Ramos (cell line): ENCODE measurements around the gene PRRT2.

Experiments
- in situ Hi-C: fragments of 300-500 bp; cut with MboI; formaldehyde crosslinking; loops from one replicate; pipeline ENCODE4 v1.14.3; 2022; ENCODE audit warnings: low sequenced_read_pairs; ENCODE audit not compliant: unreplicated experiment

Gene PRRT2

DNA sequence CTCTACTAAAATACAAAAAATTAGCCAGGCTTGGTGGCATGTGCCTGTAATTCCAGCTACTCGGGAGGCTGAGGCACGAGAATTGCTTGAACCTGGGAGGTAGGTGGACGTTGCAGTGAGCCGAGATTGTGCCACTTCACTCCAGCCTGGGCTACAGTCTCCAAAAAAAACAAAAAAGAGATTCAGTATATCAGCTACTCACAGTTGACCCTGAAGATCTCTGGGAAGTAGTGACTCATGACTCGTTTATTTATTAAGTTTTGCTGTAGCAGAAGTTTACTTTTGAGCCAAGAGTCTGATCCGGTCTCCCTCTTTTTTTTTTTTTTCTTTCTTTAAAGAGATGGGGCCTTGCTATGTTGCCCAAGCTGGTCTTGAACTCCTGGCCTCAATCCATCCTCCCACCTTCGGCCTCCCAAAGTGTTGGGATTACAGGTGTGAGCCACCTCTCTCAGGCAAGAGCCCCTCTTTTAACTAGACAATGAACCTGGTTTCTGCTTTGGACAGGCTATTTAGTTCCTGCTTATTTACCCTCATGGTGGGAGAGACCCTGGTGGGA is 12.7 kb downstream of the PRRT2 start:
- in situ Hi-C loops = loop anchor here (25.0 kb wide), 2 partner anchors 188 to 563 kb away; partner anchors contain the start of genes C16orf92, DOC2A, SEPTIN1 and ZNF48

DNA sequence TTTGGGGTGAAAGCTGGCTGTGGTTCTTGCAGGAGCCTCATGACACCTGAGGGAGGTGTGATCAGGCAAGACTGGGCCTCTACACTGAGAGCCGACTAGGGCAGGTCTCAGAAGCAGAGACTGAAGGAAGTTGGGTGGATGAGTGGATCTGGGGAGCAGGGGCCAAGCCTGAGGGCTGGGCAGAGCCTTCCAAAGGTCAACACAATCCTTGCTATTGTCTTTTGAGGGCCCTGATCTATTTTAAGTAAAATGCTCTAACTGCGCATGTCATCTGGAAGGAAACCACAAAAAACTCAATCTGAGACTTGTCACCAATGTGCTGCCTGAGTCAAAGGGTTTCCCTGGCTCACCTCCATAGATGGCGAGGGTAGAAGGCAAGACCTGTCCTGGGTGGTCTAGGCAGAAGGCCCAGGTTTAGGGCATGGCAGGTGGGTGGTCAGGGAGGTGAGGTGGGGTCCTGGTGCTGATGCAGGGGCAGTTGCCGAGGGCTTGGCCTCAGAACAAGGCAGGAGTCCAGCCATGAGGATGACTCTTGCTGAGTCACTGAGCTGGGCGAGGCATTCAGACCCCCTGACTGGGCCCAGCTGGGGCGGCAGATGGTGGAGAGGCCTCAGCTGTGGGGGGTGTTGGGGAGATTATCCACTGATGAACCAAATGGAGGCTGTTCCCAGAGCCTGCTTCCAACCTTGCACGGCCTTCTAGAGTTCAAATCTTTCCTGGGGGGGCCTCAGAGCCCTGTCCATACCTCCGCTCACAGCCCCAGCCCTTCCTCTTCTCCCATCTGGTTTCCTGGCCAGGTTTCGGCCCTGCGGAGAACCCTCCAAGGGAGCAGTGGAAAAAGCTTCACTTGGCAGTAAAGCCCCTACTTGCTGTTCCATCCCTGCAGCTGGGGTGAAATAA is 13.4 kb downstream of the PRRT2 start:
- in situ Hi-C loops = loop anchor here (25.0 kb wide), 1 partner anchor 187 kb away; the partner anchor contains the start of genes C16orf92 and DOC2A

DNA sequence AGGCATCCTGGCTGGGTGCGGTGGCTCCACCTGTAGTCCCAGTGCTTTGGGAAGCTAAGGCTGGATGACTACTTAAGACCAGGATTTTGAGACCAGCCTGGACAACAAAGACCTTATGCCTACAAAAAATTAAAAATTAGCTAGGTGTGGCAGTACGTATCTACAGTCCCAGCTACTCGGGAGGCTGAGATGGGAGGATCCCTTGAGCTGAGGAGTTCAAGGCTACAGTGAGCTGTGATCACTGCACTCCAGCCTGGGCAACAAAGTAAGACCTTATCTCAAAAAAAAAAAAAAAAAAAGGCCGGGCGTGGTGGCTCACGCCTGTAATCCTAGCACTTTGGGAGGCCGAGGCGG is 14.3 kb downstream of the PRRT2 start:
- in situ Hi-C loops = loop anchor here (25.0 kb wide), 1 partner anchor 186 kb away; the partner anchor contains the start of genes C16orf92 and DOC2A

DNA sequence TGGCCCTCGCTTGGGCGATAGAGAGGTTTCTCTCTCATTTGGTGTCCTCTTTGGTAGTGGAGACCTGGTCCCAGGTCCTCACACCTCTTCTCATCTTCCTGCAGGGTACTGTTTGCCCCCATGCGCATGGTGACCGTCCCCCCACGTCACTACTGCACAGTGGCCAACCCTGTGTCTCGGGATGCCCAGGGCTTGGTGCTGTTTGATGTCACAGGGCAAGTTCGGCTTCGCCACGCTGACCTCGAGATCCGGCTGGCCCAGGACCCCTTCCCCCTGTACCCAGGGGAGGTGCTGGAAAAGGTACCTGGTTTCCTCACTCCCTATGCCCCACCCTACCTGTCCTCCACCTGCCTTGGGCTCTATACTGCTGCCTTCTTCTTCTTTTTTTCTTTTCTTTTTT is 18.8 kb downstream of the PRRT2 start:
- in situ Hi-C loops = loop anchor here (25.0 kb wide), 1 partner anchor 182 kb away; the partner anchor contains the start of genes C16orf92 and DOC2A

DNA sequence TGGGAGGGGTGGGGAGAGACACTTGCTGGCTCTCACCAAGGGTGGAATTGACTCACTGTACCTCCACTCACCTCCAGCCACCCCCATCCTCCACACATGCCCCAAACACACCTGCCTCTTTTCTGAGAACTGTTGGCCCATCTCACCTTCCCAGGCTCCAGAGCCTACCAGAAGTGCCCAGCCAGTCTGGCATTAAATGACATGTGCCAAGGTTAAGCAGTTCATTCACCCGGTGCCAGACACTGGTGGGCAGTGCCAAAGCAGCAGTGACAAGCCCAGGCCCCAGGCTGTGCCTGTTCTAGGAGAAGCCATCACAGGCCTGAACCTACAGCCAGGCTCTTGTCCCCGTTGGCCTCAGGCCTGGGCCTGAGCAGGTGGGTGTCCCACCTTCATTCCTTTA is 19.5 kb downstream of the PRRT2 start:
- in situ Hi-C loops = loop anchor here (25.0 kb wide), 1 partner anchor 181 kb away; the partner anchor contains the start of genes C16orf92 and DOC2A

DNA sequence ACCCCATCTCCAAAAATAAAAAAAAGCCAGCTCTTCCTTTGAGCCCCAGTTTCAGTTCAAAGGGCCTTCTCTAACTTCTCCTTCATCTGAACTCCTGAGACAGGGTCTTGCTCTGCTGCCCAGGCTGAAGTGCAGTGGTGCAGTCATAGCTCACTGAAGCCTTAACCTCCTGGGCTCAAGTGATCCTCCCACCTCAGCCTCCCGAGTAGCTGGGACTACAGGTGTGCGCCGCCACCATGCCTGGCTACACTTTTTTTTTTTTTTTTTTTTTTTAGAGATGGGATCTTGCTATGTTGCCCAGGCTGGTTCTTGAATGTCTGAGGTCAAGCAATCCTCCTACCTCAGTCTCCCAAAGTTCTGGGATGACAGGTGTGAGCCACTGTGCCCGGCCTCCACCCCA is 21.2 kb downstream of the PRRT2 start:
- in situ Hi-C loops = loop anchor here (25.0 kb wide), 1 partner anchor 179 kb away; the partner anchor contains the start of genes C16orf92 and DOC2A

DNA sequence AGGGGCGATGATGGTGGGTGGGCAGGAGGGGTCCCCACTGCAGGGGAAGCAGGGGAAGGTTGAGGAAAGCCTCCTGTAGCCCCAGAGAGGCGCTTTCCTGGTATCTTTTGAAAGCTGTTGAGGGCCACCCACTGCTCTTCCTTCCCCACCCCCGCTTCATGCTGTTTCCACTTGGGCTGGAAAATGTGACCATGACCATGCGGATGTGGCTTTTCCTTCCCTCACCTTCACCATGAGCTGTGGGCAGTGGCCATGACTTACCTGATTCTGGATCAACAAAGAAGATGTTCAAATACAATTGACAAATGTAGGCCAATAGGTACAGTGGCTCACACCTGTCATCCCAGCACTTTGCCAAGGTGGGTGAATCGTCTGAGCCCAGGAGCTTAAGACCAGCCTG is 22.1 kb downstream of the PRRT2 start:
- in situ Hi-C loops = loop anchor here (25.0 kb wide), 1 partner anchor 178 kb away; the partner anchor contains the start of genes C16orf92 and DOC2A

DNA sequence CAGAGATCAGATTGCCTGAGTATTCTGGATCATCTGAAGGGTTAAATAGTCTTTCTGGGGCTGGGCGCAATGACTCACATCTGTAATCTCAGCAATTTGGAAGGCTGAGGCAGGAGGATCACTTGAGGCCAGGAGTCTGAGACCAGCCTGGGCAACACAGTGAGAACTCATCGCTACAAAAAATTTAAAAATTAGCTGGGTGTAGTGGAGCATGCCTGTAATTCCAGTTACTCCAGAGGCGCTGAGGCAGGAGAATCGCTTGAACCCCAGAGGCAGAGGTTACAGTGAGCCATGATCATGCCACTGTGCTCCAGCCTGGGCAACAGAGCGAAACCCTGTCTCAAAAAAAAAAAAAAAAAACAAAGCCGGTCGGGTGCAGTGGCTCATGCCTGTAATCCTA is 23.9 kb downstream of the PRRT2 start:
- in situ Hi-C loops = loop anchor here (25.0 kb wide), 1 partner anchor 176 kb away; the partner anchor contains the start of genes C16orf92 and DOC2A

DNA sequence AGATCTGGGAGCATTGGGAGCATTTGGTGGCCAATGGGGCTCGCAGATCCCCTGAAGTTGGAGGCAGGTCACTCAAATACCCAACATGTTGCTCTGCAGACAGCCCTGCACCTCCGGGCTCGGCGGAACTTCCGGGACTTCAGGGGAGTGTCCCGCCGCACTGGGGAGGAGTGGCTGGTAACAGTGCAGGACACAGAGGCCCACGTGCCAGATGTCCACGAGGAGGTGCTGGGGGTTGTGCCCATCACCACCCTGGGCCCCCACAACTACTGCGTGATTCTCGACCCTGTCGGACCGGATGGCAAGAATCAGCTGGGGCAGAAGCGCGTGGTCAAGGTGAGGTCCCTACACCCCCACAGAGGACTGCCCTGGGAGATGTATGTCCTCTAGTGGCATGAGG is 24.6 kb downstream of the PRRT2 start:
- in situ Hi-C loops = loop anchor here (25.0 kb wide), 1 partner anchor 176 kb away; the partner anchor contains the start of genes C16orf92 and DOC2A

DNA sequence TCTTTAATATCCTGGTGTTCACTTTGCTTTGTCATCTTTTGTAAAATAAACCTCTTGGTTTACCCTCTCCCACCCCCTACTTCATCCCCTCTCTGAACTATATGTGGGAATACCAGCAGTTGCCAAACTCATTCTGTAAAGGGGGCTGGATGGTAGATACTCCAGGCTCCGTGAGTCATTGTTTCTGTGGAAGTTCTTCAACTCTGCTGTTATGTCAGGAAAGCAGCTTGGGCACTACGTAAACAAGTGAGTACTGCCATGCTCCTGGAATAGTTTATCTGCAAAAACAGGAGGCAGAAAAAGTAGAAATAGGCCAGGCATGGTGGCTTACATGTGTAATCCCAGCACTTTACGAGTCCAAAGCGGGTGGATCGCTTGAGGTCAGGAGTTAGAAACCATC is 25.8 kb downstream of the PRRT2 start:
- in situ Hi-C loops = loop anchor here (25.0 kb wide), 1 partner anchor 174 kb away; the partner anchor contains the start of genes C16orf92 and DOC2A

DNA sequence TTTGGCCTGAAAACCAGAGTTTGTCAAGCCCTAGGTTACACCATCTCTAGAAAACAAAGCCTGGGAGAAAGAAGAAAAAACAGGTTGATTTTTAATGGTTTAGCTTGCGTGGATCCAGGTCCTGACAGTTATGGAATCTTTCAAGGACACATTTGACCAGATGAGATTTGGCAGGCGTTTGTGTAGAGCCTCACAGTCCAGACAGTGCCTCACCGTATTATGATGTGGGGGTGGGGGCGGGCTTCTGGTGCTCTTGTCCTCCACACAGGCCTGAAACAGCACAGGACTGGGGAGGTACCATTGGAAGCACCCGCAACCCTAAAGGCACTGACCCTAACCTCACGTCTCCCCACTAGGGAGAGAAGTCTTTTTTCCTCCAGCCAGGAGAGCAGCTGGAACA is 27.8 kb downstream of the PRRT2 start:
- in situ Hi-C loops = loop anchor here (25.0 kb wide), 1 partner anchor 172 kb away; the partner anchor contains the start of genes C16orf92 and DOC2A

DNA sequence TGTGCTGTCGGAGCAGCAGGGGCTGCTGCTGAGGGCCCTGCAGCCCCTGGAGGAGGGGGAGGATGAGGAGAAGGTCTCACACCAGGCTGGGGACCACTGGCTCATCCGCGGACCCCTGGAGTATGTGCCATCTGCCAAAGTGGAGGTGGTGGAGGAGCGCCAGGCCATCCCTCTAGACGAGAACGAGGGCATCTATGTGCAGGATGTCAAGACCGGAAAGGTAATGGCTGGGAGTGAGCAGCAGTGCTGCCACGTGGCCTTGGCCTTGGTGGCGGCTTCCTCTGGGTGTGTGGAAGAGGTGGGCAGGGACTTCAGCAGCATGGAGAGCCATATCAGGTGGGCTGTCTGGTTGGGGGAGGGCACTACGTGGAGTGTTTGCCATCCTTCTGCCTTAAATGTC is 28.2 kb downstream of the PRRT2 start:
- in situ Hi-C loops = loop anchor here (25.0 kb wide), 1 partner anchor 172 kb away; the partner anchor contains the start of genes C16orf92 and DOC2A

DNA sequence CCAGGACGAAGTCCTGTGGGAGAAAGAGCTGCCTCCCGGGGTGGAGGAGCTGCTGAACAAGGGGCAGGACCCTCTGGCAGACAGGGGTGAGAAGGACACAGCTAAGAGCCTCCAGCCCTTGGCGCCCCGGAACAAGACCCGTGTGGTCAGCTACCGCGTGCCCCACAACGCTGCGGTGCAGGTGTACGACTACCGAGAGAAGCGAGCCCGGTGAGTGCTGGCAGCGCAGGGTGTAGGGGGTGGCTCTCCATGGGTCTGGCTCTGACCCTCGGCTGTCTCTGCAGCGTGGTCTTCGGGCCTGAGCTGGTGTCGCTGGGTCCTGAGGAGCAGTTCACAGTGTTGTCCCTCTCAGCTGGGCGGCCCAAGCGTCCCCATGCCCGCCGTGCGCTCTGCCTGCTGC is 29.6 kb downstream of the PRRT2 start:
- in situ Hi-C loops = loop anchor here (25.0 kb wide), 1 partner anchor 171 kb away; the partner anchor contains the start of genes C16orf92 and DOC2A

DNA sequence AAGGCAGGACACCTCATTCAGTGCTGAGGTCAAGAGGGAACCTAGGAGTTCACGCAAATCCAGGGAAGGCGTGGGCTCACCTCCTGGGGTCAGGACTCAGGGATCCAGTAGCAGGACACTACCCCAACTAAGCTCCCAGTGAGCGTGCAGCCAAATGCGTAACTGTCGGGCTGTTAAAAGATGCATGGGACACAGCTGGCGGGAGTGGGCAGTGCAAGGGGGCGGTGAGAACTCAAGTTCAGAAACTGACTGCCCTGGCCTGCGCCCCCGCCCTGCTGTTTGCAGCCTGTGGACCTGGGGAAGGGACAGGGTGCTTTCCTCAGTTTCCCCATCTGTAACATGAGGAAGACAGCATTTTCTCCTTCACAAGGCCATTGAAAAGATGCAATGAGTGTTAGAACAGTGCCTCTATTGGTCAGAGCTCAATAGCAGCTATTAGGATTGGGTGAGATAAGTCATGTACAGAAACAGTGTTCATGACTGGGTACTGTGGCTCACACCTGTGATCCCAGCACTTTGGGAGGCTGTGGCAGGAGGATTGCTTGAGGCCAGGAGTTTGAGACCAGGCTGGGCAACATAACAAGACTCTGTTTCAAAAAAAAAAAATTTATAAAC is 30.8 kb downstream of the PRRT2 start:
- in situ Hi-C loops = loop anchor here (25.0 kb wide), 1 partner anchor 169 kb away; the partner anchor contains the start of genes C16orf92 and DOC2A

DNA sequence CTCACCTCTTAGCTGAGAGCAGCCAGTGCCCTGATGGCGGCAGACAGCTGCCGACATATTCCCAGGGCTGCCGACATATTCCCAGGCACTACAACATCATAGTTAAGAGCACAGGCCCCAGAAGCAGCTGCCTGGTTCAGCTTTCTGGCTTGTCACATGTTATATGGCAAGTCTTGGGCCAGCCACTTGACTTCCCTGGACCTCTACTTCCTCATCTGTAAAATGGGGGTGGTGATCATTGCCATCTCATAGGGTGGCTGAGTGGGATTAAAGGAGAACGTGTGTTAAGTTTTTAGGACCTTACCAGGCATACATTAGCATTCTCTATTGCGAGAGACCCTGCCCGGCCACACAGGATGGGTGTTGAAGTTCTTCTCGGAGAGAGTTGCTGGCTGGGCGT is 31.9 kb downstream of the PRRT2 start:
- in situ Hi-C loops = loop anchor here (25.0 kb wide), 1 partner anchor 168 kb away; the partner anchor contains the start of genes C16orf92 and DOC2A

DNA sequence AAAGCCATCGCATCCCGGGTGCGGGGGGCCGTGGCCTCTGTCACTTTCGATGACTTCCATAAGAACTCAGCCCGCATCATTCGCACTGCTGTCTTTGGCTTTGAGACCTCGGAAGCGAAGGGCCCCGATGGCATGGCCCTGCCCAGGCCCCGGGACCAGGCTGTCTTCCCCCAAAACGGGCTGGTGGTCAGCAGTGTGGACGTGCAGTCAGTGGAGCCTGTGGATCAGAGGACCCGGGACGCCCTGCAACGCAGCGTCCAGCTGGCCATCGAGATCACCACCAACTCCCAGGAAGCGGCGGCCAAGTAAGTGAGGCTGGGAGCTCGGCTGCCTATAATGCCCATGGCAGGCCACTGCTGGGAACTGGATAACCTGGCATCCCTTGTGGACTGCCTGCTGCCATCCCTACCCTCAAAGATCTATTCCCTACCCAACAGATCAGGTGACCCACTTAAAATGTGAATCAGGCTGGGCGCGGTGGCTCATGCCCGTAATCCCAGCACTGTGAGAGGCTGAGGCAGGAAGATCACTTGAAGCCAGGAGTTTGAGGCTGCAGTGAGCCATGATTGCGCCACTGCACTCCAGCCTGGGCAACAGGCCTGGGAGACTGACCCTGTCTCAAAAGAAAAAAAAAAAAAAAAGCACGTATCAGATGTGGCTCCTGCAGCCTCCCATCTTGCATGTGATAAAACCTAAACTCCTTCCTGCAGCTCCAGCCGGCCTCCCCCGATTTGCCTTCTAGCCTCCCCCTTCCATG is 32.8 kb downstream of the PRRT2 start:
- in situ Hi-C loops = loop anchor here (25.0 kb wide), 1 partner anchor 168 kb away; the partner anchor contains the start of genes C16orf92 and DOC2A

DNA sequence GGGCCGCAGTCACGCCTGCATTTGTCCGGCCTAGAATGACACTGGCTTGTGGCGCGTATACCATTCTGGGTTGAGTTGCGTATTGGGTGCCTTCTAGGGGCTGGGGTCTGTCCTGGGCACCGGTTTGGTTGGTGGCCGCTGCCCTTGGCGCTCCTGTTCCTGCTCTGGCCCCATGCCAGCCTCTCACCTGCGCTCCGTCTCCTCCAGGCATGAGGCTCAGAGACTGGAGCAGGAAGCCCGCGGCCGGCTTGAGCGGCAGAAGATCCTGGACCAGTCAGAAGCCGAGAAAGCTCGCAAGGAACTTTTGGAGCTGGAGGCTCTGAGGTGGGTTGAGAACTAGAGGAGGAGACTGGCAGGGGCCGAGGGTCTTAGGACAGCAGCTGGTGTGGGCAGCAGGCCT is 33.7 kb downstream of the PRRT2 start:
- in situ Hi-C loops = loop anchor here (25.0 kb wide), 1 partner anchor 167 kb away; the partner anchor contains the start of genes C16orf92 and DOC2A

DNA sequence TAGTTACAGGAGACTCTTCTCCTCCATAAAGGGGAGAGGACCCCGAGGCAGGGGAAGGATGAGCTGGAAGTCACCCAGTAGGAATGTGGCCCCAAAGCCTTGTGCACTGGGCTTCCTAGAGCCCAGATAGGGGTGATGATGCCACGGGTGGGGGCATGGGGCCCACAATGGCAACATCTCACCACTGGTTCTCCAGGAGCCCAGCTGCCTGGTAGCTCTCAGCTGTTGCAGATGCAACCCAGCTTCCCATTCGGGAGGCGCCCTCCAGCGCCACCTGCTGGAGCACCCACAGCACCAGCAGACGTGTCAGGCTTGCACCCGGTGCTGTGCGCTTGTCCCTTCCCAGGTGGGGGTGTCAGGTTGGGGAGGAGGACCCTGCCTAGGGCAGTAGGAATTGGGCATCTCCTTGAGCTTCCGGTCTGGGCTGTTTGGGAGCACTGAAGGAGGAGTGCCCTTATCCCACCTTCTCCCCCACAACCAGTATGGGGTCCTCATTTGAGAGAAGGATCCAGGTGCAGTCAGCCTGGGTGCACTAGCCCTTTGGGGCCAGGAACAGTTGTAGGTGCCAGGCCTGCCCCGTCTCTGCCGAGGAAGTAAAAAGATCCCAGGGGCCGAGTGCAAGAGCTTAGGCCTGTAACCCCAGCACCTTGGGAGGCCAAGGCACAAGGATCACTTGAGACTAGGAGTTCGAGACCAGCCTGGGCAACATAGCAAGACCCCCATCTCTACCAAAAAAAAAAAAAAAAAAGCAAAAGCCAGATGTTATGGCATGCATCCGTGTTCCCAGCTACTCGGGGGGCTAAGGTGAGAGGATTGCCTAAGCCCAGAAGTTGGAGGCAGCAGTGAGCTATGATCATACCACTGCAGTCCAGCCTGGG is 36.7 kb downstream of the PRRT2 start:
- in situ Hi-C loops = loop anchor here (25.0 kb wide), 1 partner anchor 164 kb away; the partner anchor contains the start of genes C16orf92 and DOC2A
